Measurements from ENCODE around the gene SFSWAP. TPM values are rescaled to one million over a fixed set of nuclear protein-coding genes. Genes with fewer than 3 reads are reported as not detected.

Gene SFSWAP
- total and polyA plus RNA-seq, 2 experiments from 2014 or later = 21.4 to 25.1 TPM

DNA sequence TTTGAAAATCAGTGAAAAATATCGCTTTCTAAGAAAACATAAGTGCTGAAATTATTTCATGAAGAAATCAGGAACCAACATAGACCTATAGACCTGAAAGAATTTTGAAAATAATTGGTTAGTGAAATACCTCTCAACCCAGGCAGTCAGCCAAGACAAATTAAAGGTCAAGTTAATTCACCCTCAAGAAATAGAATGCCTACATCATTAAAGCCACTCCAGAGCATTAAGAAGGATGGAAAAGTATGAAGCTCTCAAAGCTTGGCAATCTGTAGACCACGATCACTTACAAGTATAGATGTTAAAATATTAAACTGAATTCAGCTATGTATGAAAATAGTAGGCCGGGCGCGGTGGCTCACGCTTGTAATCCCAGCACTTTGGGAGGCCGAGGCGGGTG is 48.3 kb downstream of the SFSWAP start:
- no peaks in the 10 kb centered on the region for H3K36me3 ChIP-seq (replicated peaks; ENCODE audit: insufficient read depth, low read depth)
- no peaks in the 10 kb centered on the region for H4K20me1 ChIP-seq (ENCODE audit: insufficient read depth, poor library complexity, severe bottlenecking)
- no peaks in the 10 kb centered on the region for H3K4me1 ChIP-seq (ENCODE audit: insufficient read depth)
- H3K9me3 ChIP-seq (ENCODE audit: low read depth) = no peaks in the 10 kb centered on the region
- TF ChIP-seq, protein P1, sequence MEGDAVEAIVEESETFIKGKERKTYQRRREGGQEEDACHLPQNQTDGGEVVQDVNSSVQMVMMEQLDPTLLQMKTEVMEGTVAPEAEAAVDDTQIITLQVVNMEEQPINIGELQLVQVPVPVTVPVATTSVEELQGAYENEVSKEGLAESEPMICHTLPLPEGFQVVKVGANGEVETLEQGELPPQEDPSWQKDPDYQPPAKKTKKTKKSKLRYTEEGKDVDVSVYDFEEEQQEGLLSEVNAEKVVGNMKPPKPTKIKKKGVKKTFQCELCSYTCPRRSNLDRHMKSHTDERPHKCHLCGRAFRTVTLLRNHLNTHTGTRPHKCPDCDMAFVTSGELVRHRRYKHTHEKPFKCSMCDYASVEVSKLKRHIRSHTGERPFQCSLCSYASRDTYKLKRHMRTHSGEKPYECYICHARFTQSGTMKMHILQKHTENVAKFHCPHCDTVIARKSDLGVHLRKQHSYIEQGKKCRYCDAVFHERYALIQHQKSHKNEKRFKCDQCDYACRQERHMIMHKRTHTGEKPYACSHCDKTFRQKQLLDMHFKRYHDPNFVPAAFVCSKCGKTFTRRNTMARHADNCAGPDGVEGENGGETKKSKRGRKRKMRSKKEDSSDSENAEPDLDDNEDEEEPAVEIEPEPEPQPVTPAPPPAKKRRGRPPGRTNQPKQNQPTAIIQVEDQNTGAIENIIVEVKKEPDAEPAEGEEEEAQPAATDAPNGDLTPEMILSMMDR (IDR thresholded peaks at IDR 0.05; ENCODE audit: poor library complexity) = no peak
- no peak overlapping the region for H3K27ac ChIP-seq
- no peaks in the 10 kb centered on the region for H3K79me2 ChIP-seq
- no peaks in the 10 kb centered on the region for H3K27me3 ChIP-seq
- no peaks in the 10 kb centered on the region for H3K9me2 ChIP-seq (replicated peaks; ENCODE audit: insufficient read depth)
- no peak overlapping the region for H2AFZ ChIP-seq
- no peak overlapping the region for H3K4me2 ChIP-seq
- 95% methylated on average over 8 of the region's 8 CpGs for WGBS (ENCODE audit: low lambda C conversion rate, missing lambda C conversion rate)
- no peak overlapping the region for H3K4me3 ChIP-seq
- DNase-seq (ENCODE audit: low spot score) = no peak

DNA sequence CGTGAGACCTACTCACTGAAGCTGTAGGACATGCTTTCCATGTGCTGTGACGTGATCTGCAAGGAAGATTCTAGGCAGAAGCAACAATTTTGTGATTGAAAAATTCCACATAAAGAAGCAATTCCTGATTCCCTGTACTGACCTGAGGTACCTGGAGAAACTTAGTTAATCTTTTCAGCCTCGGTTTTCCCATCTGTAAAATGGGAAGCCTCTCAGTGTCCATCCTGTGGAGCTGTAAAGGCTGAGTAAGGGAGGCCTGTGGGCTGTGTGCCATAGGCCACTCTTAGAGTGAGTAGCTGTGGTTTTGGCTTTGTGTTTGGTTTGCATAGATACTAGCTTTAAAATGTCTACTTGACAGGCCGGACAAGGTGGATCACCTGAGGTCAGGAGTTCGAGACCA is 50.7 kb downstream of the SFSWAP start:
- Histone ChIP-seq H4K20me1 (ENCODE audit: insufficient read depth, poor library complexity, severe bottlenecking) (no peaks in the 10 kb centered on the region), H3K79me2 (no peaks in the 10 kb centered on the region), H3K4me2 (no peak overlapping the region), H3K9me2 (replicated peaks; ENCODE audit: insufficient read depth) (no peaks in the 10 kb centered on the region), H3K36me3 (replicated peaks; ENCODE audit: insufficient read depth, low read depth) (no peaks in the 10 kb centered on the region), H3K27ac (no peak overlapping the region), H3K4me3 (no peak overlapping the region), H3K9me3 (ENCODE audit: low read depth) (no peaks in the 10 kb centered on the region), H3K4me1 (ENCODE audit: insufficient read depth) (no peaks in the 10 kb centered on the region), H3K27me3 (no peaks in the 10 kb centered on the region), H2AFZ (no peak overlapping the region)
- no peak for DNase-seq (ENCODE audit: low spot score)
- 98% methylated on average over 5 of the region's 5 CpGs for WGBS (ENCODE audit: low lambda C conversion rate, missing lambda C conversion rate)
- TF ChIP-seq, protein P1 (IDR thresholded peaks at IDR 0.05; ENCODE audit: poor library complexity) = no peak
- no peak for TF ChIP-seq EZH2 (IDR thresholded peaks at IDR 0.05; ENCODE audit: borderline replicate concordance)
- TF ChIP-seq EZH2phosphoT487 (IDR thresholded peaks at IDR 0.05; ENCODE audit: low read depth, severe bottlenecking, unreplicated experiment) = no peak

DNA sequence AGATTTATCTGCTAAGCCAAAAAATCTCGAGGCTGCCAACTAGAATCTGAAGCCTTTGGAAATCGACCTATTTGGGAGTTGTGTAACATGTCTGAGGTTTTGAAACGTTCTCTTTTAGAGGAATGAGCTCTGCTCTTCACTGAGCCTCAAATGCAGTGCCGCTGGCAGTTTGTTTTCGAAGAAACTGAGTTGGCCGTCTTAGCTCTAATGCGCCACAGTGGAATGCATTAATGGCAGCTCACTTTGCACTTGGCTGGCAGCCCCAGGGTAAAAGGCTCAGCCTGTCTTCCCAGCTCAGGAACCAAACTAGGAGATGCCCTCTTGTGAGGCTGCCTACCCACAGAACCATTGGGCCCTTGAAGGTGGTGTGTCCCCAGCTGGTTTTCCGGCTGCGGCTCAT is 53.8 kb downstream of the SFSWAP start:
- Histone ChIP-seq H4K20me1 (ENCODE audit: insufficient read depth, poor library complexity, severe bottlenecking) (no peaks in the 10 kb centered on the region), H3K9me2 (replicated peaks; ENCODE audit: insufficient read depth) (no peaks in the 10 kb centered on the region), H2AFZ (no peak overlapping the region), H3K27ac (no peak overlapping the region), H3K4me3 (no peak overlapping the region), H3K36me3 (replicated peaks; ENCODE audit: insufficient read depth, low read depth) (no peaks in the 10 kb centered on the region), H3K9me3 (ENCODE audit: low read depth) (no peaks in the 10 kb centered on the region), H3K4me2 (no peak overlapping the region), H3K27me3 (no peaks in the 10 kb centered on the region), H3K79me2 (no peaks in the 10 kb centered on the region), H3K4me1 (ENCODE audit: insufficient read depth) (no peaks in the 10 kb centered on the region)
- TF ChIP-seq EZH2 (IDR thresholded peaks at IDR 0.05; ENCODE audit: borderline replicate concordance) (no peak), EZH2phosphoT487 (IDR thresholded peaks at IDR 0.05; ENCODE audit: low read depth, severe bottlenecking, unreplicated experiment) (no peak)
- TF ChIP-seq, protein P1 (IDR thresholded peaks at IDR 0.05; ENCODE audit: poor library complexity) = no peak
- DNase-seq (ENCODE audit: low spot score) = no peak
- 98% methylated on average over 9 of the region's 9 CpGs for WGBS (ENCODE audit: low lambda C conversion rate, missing lambda C conversion rate)

DNA sequence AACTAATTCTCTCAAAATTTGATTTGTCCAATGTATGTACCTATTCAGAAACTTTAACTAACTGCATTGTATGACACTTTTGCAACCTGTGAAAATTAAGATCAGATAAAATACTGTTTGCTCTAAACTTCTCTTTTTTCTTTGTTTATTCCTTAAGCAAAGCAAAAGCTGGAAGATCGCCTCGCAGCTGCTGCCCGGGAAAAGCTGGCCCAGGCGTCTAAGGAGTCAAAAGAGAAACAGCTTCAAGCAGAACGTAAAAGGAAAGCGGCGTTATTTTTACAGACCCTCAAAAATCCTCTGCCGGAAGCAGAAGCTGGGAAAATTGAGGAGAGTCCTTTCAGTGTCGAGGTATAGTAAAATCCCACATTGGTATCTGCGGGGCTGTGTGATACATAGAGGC is 55.1 kb downstream of the SFSWAP start:
- TF ChIP-seq EZH2phosphoT487 (IDR thresholded peaks at IDR 0.05; ENCODE audit: low read depth, severe bottlenecking, unreplicated experiment) (no peak), EZH2 (IDR thresholded peaks at IDR 0.05; ENCODE audit: borderline replicate concordance) (no peak)
- TF ChIP-seq, protein P1 (IDR thresholded peaks at IDR 0.05; ENCODE audit: poor library complexity) = no peak
- Histone ChIP-seq H3K9me2 (replicated peaks; ENCODE audit: insufficient read depth) (no peaks in the 10 kb centered on the region), H3K4me1 (ENCODE audit: insufficient read depth) (no peaks in the 10 kb centered on the region), H3K27me3 (no peaks in the 10 kb centered on the region), H3K36me3 (replicated peaks; ENCODE audit: insufficient read depth, low read depth) (no peaks in the 10 kb centered on the region), H3K27ac (no peak overlapping the region), H3K4me2 (no peak overlapping the region), H4K20me1 (ENCODE audit: insufficient read depth, poor library complexity, severe bottlenecking) (no peaks in the 10 kb centered on the region), H2AFZ (no peak overlapping the region), H3K79me2 (no peaks in the 10 kb centered on the region), H3K9me3 (ENCODE audit: low read depth) (no peaks in the 10 kb centered on the region), H3K4me3 (no peak overlapping the region)
- WGBS (ENCODE audit: low lambda C conversion rate, missing lambda C conversion rate) = 97% methylated on average over 10 of the region's 10 CpGs
- no peak for DNase-seq (ENCODE audit: low spot score)

Data from hepatocyte (in vitro differentiated cells).